Testis (tissue), 3 donors: Measurements from ENCODE around the gene HRC. TPM values are rescaled to one million over a fixed set of nuclear protein-coding genes. Genes with fewer than 3 reads are reported as not detected.
A peak's percentile ranks its signal among the peaks of the same experiment; 100 is the strongest.

Experiments
- DNase-seq: peaks from one replicate; pipeline ENCODE4 v3.0.0-alpha.2; 2019
- H3K27ac ChIP-seq, 2 donors: fragments of 200-600 bp; sonication (generic); one replicate each; pipeline ENCODE4 v1.5.1; 2019
- H3K27me3 ChIP-seq: fragments of 200-600 bp; sonication (generic); one replicate; pipeline ENCODE4 v1.5.1; 2019
- H3K36me3 ChIP-seq: fragments of 200-600 bp; sonication (generic); one replicate; pipeline ENCODE4 v1.5.1; 2017; ENCODE audit warnings: low read depth; ENCODE audit errors: missing control alignments
- H3K4me1 ChIP-seq: fragments of 200-600 bp; sonication (generic); one replicate; pipeline ENCODE4 v1.5.1; 2019
- H3K4me3 ChIP-seq, 2 donors: fragments of 200-600 bp; sonication (generic); one replicate each; pipeline ENCODE4 v1.5.1; 2017 to 2019
- H3K9me3 ChIP-seq: fragments of 200-600 bp; sonication (generic); one replicate; pipeline ENCODE4 v1.5.1; 2017
- POLR2A ChIP-seq: fragments of 450-650 bp; IDR thresholded peaks from one replicate; pipeline ENCODE4 v1.6.1; 2017; ENCODE audit warnings: antibody characterized with exemption, mild to moderate bottlenecking, moderate library complexity
- WGBS, 2 donors: methylation state at CpG; one replicate each; pipeline ENCODE4 v1.1.5; 2018; 5-methylcytosine and 5-hydroxymethylcytosine counted together
- intact Hi-C: fragments of 100-400 bp; cut with DNase I; formaldehyde crosslinking; loops from one replicate; pipeline ENCODE4 v1.15.1; 2023; ENCODE audit warnings: low total_unique reads
- polyA plus RNA-seq: library from polyadenylated mRNA; stranded (reverse); fragments of 350-450 nt; fragmentation: Illumina TruSeq; extraction: RNeasy Lipid Tissue Mini Kit (QIAGEN cat#74804); gene quantifications from one replicate; pipeline ENCODE4 v1.2.3, GENCODE V29; 2014; ENCODE audit warnings: low read depth, low replicate concordance; ENCODE audit not compliant: insufficient read depth
- total RNA-seq, 2 donors: library from RNA; depleted of rRNA; stranded (reverse); fragments of >200 nt; gene quantifications; one replicate each; pipeline ENCODE4 v1.2.3, GENCODE V29; 2016
- TF ChIP-seq, protein P1 (sequence below), 3 experiments: fragments of 450-650 bp in 2 of 3; fragments of 200-600 bp in 1 of 3; sonication (generic) in 1 of 3; IDR thresholded peaks; one replicate each; pipeline ENCODE4 v1.5.1; 2016 to 2019; ENCODE audit warnings: antibody characterized with exemption in 3 of 3, mild to moderate bottlenecking in 2 of 3, moderate library complexity in 1 of 3

The HRC gene
- total and polyA plus RNA-seq, 3 donors from 2014 or later, result 1.8 to 5.4 (median 4.1) TPM

- Histone ChIP-seq H3K27ac (no peak overlapping the region), H3K9me3 (no peaks in the 10 kb centered on the region), H3K27me3 (no peaks in the 10 kb centered on the region), H3K4me1 (peaks cover 6% of the 10 kb centered on the region), H3K4me3 (no peak overlapping the region), H3K36me3 (no peaks in the 10 kb centered on the region)
- no peak for DNase-seq
- intact Hi-C loops, result loop anchor here (10.0 kb wide), 1 partner anchor 46 kb away; no protein-coding TSS in a partner anchor
- 84 to 86% methylated on average over 7 of the region's 7 CpGs for WGBS, 2 donors
- TF ChIP-seq, protein P1, sequence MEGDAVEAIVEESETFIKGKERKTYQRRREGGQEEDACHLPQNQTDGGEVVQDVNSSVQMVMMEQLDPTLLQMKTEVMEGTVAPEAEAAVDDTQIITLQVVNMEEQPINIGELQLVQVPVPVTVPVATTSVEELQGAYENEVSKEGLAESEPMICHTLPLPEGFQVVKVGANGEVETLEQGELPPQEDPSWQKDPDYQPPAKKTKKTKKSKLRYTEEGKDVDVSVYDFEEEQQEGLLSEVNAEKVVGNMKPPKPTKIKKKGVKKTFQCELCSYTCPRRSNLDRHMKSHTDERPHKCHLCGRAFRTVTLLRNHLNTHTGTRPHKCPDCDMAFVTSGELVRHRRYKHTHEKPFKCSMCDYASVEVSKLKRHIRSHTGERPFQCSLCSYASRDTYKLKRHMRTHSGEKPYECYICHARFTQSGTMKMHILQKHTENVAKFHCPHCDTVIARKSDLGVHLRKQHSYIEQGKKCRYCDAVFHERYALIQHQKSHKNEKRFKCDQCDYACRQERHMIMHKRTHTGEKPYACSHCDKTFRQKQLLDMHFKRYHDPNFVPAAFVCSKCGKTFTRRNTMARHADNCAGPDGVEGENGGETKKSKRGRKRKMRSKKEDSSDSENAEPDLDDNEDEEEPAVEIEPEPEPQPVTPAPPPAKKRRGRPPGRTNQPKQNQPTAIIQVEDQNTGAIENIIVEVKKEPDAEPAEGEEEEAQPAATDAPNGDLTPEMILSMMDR (IDR thresholded peaks at IDR 0.05), result no peak
- no peak for TF ChIP-seq POLR2A
Observed at GRCh38 chr19:49140951-49141350, 14.2 kb downstream of the HRC start.

DNA sequence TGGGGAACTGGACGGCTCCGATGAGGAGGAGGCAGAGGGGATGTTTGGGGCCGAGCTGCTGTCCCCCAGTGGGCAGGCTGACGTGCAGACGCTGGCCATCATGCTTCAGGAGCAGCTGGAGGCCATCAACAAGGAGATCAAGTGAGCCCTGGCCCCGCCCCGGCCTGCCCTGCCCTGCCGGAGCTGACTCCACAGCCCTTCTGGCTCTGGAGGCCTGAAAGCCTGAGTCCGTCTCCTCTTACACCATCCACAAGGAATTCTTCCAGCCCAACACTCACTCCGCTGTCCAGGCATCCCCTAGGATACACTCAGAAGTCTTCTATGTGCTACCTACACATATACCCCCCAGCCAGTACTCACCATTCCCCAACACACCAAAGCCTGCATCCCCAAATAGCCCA, 18.4 kb downstream of the HRC start:
- H3K9me3 ChIP-seq, result no peaks in the 10 kb centered on the region
- DNase-seq, result no peak
- WGBS, 2 donors, result 84 to 91% methylated on average over 5 to 10 of the region's 10 CpGs
- H3K36me3 ChIP-seq, result no peaks in the 10 kb centered on the region
- H3K4me1 ChIP-seq, result peaks cover 3% of the 10 kb centered on the region
- TF ChIP-seq, protein P1 (IDR thresholded peaks at IDR 0.05), result no peak
- intact Hi-C loops, result no loop called here
- H3K4me3 ChIP-seq, result no peak overlapping the region
- H3K27ac ChIP-seq, result no peak overlapping the region
- H3K27me3 ChIP-seq, result no peaks in the 10 kb centered on the region

DNA sequence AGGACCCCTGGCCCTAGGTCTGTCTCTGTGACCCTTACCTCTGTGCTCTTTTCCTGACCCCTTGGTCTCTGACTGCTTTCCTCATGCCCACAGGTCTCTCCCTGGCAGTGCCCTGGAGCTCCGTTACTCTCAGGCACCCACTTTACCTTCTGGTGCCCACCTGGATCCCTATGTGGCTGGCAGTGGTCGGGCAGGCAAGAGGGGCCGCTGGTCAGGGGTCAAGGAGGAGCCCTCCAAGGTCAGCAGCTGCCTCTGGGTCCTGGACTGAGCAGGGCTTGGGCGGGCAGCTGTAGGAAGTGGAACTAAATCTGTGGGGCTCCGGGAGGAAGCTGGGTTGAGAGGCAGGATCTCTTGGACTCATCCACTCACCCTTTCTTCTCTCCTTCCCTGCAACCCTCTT, 19.5 kb downstream of the HRC start:
- no peak for DNase-seq
- intact Hi-C loops, result no loop called here
- 85 to 97% methylated on average over 4 to 5 of the region's 5 CpGs for WGBS, 2 donors
- Histone ChIP-seq H3K36me3 (no peaks in the 10 kb centered on the region), H3K9me3 (no peaks in the 10 kb centered on the region), H3K4me1 (peaks cover 3% of the 10 kb centered on the region), H3K27me3 (no peaks in the 10 kb centered on the region), H3K4me3 (no peak overlapping the region), H3K27ac (no peak overlapping the region)
- TF ChIP-seq, protein P1 (IDR thresholded peaks at IDR 0.05), result no peak
- TF ChIP-seq POLR2A, result no peak

DNA sequence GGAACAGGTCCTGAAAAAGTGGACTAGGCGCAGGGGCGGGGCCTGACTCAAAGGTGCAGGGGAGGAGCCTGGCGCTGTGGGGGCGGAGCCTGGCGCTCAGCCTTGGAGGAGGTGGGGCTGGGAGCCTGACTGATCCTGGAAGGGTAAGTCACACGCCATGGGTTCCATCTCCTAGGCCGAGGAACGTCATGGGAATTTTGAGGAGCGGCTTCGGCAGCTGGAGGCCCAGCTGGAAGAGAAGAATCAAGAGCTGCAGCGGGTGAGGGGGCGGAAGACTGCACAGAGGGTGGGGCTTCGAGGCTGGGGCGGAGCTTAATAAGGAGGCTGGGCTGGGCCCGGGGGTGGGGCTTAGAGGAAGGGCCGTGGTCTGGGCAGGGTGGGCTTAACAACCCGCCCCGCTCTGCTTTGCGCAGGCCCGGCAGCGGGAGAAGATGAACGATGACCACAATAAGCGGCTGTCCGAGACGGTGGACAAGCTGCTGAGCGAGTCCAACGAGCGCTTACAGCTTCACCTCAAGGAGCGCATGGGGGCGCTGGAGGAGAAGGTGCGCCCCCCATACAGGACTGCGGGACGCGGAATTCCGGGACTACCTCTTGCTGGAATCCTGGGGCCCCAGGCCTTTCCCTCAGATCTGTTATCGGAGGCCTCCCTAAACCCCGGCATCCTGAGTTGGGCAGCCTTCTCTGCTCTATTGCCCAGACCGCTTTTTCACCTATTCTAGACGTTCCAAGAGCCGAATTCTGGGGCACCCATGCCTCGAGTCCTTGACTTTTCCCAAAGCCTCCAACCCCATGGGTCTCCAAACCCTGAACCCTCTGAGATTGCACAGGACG, 21.4 kb downstream of the HRC start:
- no peak overlapping the region for H3K27ac ChIP-seq
- intact Hi-C loops, result no loop called here
- peaks cover 3% of the 10 kb centered on the region for H3K4me1 ChIP-seq
- no peaks in the 10 kb centered on the region for H3K27me3 ChIP-seq
- 30 to 35% methylated on average over 29 to 42 of the region's 42 CpGs for WGBS, 2 donors
- peak; percentile 67 for DNase-seq
- no peaks in the 10 kb centered on the region for H3K9me3 ChIP-seq
- H3K4me3 ChIP-seq, result peak overlapping the region in 1 of 2 donors; percentile 5
- H3K36me3 ChIP-seq, result no peaks in the 10 kb centered on the region
- no peak for TF ChIP-seq POLR2A
- TF ChIP-seq, protein P1 (IDR thresholded peaks at IDR 0.05), result no peak
